OCI-LY7 (cell line): Measurements from ENCODE around the gene ANKRD49.

ENCODE experiments used
- EZH2phosphoT487 ChIP-seq: fragments of 200-600 bp; sonication (generic); IDR thresholded peaks from 2 replicates; pipeline ENCODE4 v1.6.1; 2018; ENCODE audit warnings: low read depth, borderline replicate concordance, mild to moderate bottlenecking, mixed run types, antibody characterized with exemption, low read length, moderate library complexity, mixed read lengths
- TF ChIP-seq, protein P1 (sequence below): fragments of 200-600 bp; sonication (generic); conservative IDR thresholded peaks from 2 replicates; pipeline ENCODE4 v1.5.1; 2014; ENCODE audit warnings: mild to moderate bottlenecking, antibody characterized with exemption, low read length, moderate library complexity, mixed read lengths

DNA sequence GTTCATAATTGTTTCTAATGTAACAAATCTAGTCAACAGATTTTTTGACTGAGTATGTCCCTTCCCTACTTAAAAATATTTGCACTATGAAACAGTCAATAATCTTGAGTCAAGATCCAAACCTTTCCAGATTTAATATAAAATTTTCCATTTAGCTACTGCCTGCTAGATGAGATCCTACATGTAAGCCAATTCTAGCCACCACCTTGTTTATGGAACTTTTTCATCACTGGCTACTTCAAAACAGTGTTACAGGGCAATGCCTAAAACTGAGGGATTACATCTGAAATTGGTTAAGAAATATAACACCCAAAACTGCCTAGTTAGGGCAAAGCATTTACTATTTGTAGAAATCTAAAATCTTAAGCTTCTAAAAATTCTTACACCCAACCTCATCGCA, 39.4 kb downstream of the ANKRD49 start:
- TF ChIP-seq, protein P1, sequence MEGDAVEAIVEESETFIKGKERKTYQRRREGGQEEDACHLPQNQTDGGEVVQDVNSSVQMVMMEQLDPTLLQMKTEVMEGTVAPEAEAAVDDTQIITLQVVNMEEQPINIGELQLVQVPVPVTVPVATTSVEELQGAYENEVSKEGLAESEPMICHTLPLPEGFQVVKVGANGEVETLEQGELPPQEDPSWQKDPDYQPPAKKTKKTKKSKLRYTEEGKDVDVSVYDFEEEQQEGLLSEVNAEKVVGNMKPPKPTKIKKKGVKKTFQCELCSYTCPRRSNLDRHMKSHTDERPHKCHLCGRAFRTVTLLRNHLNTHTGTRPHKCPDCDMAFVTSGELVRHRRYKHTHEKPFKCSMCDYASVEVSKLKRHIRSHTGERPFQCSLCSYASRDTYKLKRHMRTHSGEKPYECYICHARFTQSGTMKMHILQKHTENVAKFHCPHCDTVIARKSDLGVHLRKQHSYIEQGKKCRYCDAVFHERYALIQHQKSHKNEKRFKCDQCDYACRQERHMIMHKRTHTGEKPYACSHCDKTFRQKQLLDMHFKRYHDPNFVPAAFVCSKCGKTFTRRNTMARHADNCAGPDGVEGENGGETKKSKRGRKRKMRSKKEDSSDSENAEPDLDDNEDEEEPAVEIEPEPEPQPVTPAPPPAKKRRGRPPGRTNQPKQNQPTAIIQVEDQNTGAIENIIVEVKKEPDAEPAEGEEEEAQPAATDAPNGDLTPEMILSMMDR = no peak
- no peak for TF ChIP-seq EZH2phosphoT487
